ENCODE data around the gene TRPM3. TPM values are rescaled to one million over a fixed set of nuclear protein-coding genes. Genes with fewer than 3 reads are reported as not detected.

Gene TRPM3
- total and polyA plus RNA-seq, 4 donors = 0.07 to 0.89 (median 0.67) TPM

DNA sequence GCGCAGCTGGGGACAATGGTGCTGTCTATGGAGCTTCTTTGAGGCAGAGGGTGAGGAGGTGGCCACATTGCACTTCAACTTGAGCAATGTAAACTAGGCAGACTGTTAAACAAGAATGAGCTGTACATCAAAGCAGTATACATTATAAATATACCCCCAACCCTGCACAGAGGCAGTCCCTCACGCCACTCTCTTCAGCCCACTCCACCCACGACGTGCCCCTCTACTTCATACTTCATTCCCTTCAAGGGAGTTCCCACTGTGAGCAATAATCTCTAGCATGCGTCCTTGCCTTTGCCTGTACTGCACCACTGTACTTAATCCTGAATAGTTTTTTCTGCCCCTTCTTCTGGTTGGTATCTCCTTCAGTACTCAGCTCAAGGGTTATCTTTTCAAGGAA is 14.4 kb downstream of the TRPM3 start:
- TF ChIP-seq, protein P1, sequence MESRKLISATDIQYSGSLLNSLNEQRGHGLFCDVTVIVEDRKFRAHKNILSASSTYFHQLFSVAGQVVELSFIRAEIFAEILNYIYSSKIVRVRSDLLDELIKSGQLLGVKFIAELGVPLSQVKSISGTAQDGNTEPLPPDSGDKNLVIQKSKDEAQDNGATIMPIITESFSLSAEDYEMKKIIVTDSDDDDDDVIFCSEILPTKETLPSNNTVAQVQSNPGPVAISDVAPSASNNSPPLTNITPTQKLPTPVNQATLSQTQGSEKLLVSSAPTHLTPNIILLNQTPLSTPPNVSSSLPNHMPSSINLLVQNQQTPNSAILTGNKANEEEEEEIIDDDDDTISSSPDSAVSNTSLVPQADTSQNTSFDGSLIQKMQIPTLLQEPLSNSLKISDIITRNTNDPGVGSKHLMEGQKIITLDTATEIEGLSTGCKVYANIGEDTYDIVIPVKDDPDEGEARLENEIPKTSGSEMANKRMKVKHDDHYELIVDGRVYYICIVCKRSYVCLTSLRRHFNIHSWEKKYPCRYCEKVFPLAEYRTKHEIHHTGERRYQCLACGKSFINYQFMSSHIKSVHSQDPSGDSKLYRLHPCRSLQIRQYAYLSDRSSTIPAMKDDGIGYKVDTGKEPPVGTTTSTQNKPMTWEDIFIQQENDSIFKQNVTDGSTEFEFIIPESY (IDR thresholded peaks at IDR 0.05) = no peak
- 93% methylated on average over 5 of the region's 5 CpGs for WGBS

DNA sequence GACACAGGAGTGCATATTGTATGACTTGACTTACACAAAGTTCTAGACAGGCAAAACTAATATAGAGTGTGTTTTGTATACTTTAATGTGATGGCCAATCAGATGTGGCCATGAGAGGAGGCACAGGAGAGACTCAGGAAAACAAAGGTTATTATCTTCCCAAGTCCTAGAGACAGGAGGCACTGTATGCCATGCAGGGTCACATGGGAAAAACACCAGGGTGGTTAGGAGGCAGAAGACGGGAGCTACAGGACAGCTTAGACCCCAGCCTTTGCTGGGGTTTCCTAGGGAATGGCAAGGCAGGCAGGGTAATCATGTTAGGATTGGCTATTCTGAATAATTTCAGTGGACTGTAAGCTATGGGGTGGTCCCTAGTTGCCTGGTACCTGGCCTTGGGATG is 16.2 kb downstream of the TRPM3 start:
- H3K27me3 ChIP-seq (ENCODE audit: control insufficient read depth in 4 of 4, insufficient read depth in 4 of 4, low read length in 3 of 4) = no peaks in the 10 kb centered on the region
- no peak for TF ChIP-seq HNF4G (IDR thresholded peaks at IDR 0.05)
- no peak for TF ChIP-seq YY1 (IDR thresholded peaks at IDR 0.05)
- H3K9ac ChIP-seq (ENCODE audit: low read depth in 1 of 2, low read length in 2 of 2) = no peak overlapping the region
- WGBS = 90% methylated on average over 1 of the region's 1 CpG
- H3K4me1 ChIP-seq (ENCODE audit: control insufficient read depth in 4 of 4, insufficient read depth in 4 of 4, low read length in 3 of 4) = no peaks in the 10 kb centered on the region
- no peak for DNase-seq (ENCODE audit: low spot score)
- H3K36me3 ChIP-seq (ENCODE audit: control insufficient read depth in 4 of 4, insufficient read depth in 3 of 4, low read depth in 1 of 4, low read length in 3 of 4) = no peaks in the 10 kb centered on the region
- H3K4me3 ChIP-seq (ENCODE audit: low read depth in 1 of 3, low read length in 3 of 3) = no peak overlapping the region
- H3K9me3 ChIP-seq (ENCODE audit: control insufficient read depth in 4 of 4, low read length in 3 of 4) = no peaks in the 10 kb centered on the region
- H3K27ac ChIP-seq (ENCODE audit: low read depth in 1 of 2, low read length in 2 of 2) = no peak overlapping the region

More for the DNA sequence above, 14.4 kb downstream of the TRPM3 start:
- no peak overlapping the region for H3K9ac ChIP-seq (ENCODE audit: low read depth in 1 of 2, low read length in 2 of 2)
- no peak for DNase-seq (ENCODE audit: low spot score)
- no peaks in the 10 kb centered on the region for H3K4me1 ChIP-seq (ENCODE audit: control insufficient read depth in 4 of 4, insufficient read depth in 4 of 4, low read length in 3 of 4)
- H3K9me3 ChIP-seq (ENCODE audit: control insufficient read depth in 4 of 4, low read length in 3 of 4) = no peaks in the 10 kb centered on the region
- no peaks in the 10 kb centered on the region for H3K27me3 ChIP-seq (ENCODE audit: control insufficient read depth in 4 of 4, insufficient read depth in 4 of 4, low read length in 3 of 4)
- H3K4me3 ChIP-seq (ENCODE audit: low read depth in 1 of 3, low read length in 3 of 3) = no peak overlapping the region
- H3K27ac ChIP-seq (ENCODE audit: low read depth in 1 of 2, low read length in 2 of 2) = no peak overlapping the region
- no peaks in the 10 kb centered on the region for H3K36me3 ChIP-seq (ENCODE audit: control insufficient read depth in 4 of 4, insufficient read depth in 3 of 4, low read depth in 1 of 4, low read length in 3 of 4)

DNA sequence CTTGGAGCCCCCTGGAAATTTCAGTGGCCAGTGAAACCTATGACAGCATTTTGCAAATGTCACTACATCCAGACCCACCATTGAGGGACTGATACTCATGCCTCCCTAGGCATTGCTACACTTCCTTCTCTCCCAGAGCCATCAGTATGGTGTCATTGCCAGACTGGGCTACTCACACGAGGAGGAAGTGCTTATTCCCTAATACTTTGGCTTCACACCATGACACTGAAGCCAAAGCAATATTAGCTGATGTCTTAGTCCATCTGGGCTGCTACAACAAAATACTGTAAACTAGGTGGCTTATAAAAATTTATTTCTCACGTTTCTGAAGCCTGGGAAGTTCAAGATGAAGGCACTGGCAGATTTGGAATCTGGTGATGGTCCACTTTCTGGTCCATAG is 22.6 kb downstream of the TRPM3 start:
- H3K4me3 ChIP-seq (ENCODE audit: low read depth in 1 of 3, low read length in 3 of 3) = no peak overlapping the region
- no peak overlapping the region for H3K27ac ChIP-seq (ENCODE audit: low read depth in 1 of 2, low read length in 2 of 2)
- no peak for TF ChIP-seq JUND (IDR thresholded peaks at IDR 0.05)
- TF ChIP-seq, protein P2, sequence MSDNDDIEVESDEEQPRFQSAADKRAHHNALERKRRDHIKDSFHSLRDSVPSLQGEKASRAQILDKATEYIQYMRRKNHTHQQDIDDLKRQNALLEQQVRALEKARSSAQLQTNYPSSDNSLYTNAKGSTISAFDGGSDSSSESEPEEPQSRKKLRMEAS (IDR thresholded peaks at IDR 0.05) = no peak
- TF ChIP-seq, protein P3, sequence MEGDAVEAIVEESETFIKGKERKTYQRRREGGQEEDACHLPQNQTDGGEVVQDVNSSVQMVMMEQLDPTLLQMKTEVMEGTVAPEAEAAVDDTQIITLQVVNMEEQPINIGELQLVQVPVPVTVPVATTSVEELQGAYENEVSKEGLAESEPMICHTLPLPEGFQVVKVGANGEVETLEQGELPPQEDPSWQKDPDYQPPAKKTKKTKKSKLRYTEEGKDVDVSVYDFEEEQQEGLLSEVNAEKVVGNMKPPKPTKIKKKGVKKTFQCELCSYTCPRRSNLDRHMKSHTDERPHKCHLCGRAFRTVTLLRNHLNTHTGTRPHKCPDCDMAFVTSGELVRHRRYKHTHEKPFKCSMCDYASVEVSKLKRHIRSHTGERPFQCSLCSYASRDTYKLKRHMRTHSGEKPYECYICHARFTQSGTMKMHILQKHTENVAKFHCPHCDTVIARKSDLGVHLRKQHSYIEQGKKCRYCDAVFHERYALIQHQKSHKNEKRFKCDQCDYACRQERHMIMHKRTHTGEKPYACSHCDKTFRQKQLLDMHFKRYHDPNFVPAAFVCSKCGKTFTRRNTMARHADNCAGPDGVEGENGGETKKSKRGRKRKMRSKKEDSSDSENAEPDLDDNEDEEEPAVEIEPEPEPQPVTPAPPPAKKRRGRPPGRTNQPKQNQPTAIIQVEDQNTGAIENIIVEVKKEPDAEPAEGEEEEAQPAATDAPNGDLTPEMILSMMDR (IDR thresholded peaks at IDR 0.05; ENCODE audit: low read depth, low read length, missing input control) = no peak
- no peak for TF ChIP-seq EGR1 (IDR thresholded peaks at IDR 0.05; ENCODE audit: low read depth in 2 of 2)
- TF ChIP-seq YY1 (IDR thresholded peaks at IDR 0.05) = no peak
- TF ChIP-seq SP1 (IDR thresholded peaks at IDR 0.05) = no peak
- TF ChIP-seq RXRA (IDR thresholded peaks at IDR 0.05) = no peak
- no peak for TF ChIP-seq NR2F2 (IDR thresholded peaks at IDR 0.05)
- no peak for TF ChIP-seq FOXA1 (IDR thresholded peaks at IDR 0.05)
- TF ChIP-seq TAF1 (conservative IDR thresholded peaks at IDR 0.05) = no peak
- TF ChIP-seq GABPA (IDR thresholded peaks at IDR 0.05 in 1 of 2, conservative IDR thresholded peaks at IDR 0.05 in 1 of 2) = no peak
- TF ChIP-seq HNF4A (conservative IDR thresholded peaks at IDR 0.05) = no peak
- TF ChIP-seq, protein P4, sequence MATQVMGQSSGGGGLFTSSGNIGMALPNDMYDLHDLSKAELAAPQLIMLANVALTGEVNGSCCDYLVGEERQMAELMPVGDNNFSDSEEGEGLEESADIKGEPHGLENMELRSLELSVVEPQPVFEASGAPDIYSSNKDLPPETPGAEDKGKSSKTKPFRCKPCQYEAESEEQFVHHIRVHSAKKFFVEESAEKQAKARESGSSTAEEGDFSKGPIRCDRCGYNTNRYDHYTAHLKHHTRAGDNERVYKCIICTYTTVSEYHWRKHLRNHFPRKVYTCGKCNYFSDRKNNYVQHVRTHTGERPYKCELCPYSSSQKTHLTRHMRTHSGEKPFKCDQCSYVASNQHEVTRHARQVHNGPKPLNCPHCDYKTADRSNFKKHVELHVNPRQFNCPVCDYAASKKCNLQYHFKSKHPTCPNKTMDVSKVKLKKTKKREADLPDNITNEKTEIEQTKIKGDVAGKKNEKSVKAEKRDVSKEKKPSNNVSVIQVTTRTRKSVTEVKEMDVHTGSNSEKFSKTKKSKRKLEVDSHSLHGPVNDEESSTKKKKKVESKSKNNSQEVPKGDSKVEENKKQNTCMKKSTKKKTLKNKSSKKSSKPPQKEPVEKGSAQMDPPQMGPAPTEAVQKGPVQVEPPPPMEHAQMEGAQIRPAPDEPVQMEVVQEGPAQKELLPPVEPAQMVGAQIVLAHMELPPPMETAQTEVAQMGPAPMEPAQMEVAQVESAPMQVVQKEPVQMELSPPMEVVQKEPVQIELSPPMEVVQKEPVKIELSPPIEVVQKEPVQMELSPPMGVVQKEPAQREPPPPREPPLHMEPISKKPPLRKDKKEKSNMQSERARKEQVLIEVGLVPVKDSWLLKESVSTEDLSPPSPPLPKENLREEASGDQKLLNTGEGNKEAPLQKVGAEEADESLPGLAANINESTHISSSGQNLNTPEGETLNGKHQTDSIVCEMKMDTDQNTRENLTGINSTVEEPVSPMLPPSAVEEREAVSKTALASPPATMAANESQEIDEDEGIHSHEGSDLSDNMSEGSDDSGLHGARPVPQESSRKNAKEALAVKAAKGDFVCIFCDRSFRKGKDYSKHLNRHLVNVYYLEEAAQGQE (IDR thresholded peaks at IDR 0.05) = no peak
- H3K9me3 ChIP-seq (ENCODE audit: control insufficient read depth in 4 of 4, low read length in 3 of 4) = no peaks in the 10 kb centered on the region
- H3K4me1 ChIP-seq (ENCODE audit: control insufficient read depth in 4 of 4, insufficient read depth in 4 of 4, low read length in 3 of 4) = peaks cover 3 to 34% (median 21%) of the 10 kb centered on the region in 4 donors
- no peaks in the 10 kb centered on the region for H3K27me3 ChIP-seq (ENCODE audit: control insufficient read depth in 4 of 4, insufficient read depth in 4 of 4, low read length in 3 of 4)
- H3K9ac ChIP-seq (ENCODE audit: low read depth in 1 of 2, low read length in 2 of 2) = no peak overlapping the region
- 55% methylated on average over 2 of the region's 2 CpGs for WGBS
- H3K36me3 ChIP-seq (ENCODE audit: control insufficient read depth in 4 of 4, insufficient read depth in 3 of 4, low read depth in 1 of 4, low read length in 3 of 4) = no peaks in the 10 kb centered on the region
- DNase-seq (ENCODE audit: low spot score) = no peak

Measured in liver (tissue), 9 donors.